H1 (cell line): ENCODE results near the gene CLDN9. TPM values are rescaled to one million over a fixed set of nuclear protein-coding genes. Genes with fewer than 3 reads are reported as not detected.

ENCODE experiments used
- CTCF ChIA-PET: fragments of 300-600 bp; sonication (Branson Sonifier 250); formaldehyde crosslinking; loops from one replicate; lab custom pipeline; 2021; ENCODE audit not compliant: partially characterized antibody; lab: Charles Lee
- POLR2A ChIA-PET: fragments of 300-600 bp; sonication (Branson Sonifier 250); formaldehyde crosslinking; loops from one replicate; lab custom pipeline; 2021; ENCODE audit warnings: inconsistent platforms; ENCODE audit not compliant: partially characterized antibody; lab: Charles Lee
- DNase-seq, 2 experiments: peaks; one replicate each; pipeline versions ENCODE4 v3.0.0 to v3.0.0-alpha.2; 2010 to 2022; ENCODE audit warnings: low spot score in 2 of 2, low read depth in 1 of 2, mixed read lengths in 1 of 2
- FAIRE-seq: peaks from 2 replicates; lab custom pipeline; 2011; peaks lifted over from hg19 to GRCh38; lab: Jason Lieb, UNC
- H2AFZ ChIP-seq: 2 replicates; pipeline ENCODE4 v1.8.1; 2012; ENCODE audit warnings: low read length, inconsistent platforms
- H2AK5ac ChIP-seq: 2 replicates; pipeline ENCODE4 v1.6.1; 2013; ENCODE audit warnings: low read depth, low read length
- H2BK120ac ChIP-seq: replicated peaks from 2 replicates; pipeline ENCODE3; 2013; ENCODE audit warnings: low read depth, low read length, inconsistent platforms
- H2BK12ac ChIP-seq: 2 replicates; pipeline ENCODE4 v1.6.1; 2013; ENCODE audit warnings: low read depth, low read length
- H2BK15ac ChIP-seq: 2 replicates; pipeline ENCODE4 v1.6.1; 2013; ENCODE audit warnings: low read length
- H2BK20ac ChIP-seq: 2 replicates; pipeline ENCODE4 v1.6.1; 2013; ENCODE audit warnings: low read length
- H2BK5ac ChIP-seq: 2 replicates; pipeline ENCODE4 v1.6.1; 2013; ENCODE audit warnings: low read depth, low read length
- H3K14ac ChIP-seq: 2 replicates; pipeline ENCODE4 v1.6.1; 2013; ENCODE audit warnings: inconsistent platforms; ENCODE audit not compliant: insufficient read length
- H3K18ac ChIP-seq: 2 replicates; pipeline ENCODE4 v1.6.1; 2013; ENCODE audit warnings: low read length; ENCODE audit errors: extremely low read depth
- H3K23ac ChIP-seq: 2 replicates; pipeline ENCODE4 v1.6.1; 2013; ENCODE audit warnings: inconsistent platforms; ENCODE audit not compliant: insufficient read length
- H3K23me2 ChIP-seq: 2 replicates; pipeline ENCODE4 v1.6.1; 2013; ENCODE audit warnings: low read depth, low read length
- H3K27ac ChIP-seq: 2 replicates; pipeline ENCODE4 v1.6.1; 2011; ENCODE audit warnings: low read depth, low read length, inconsistent platforms
- H3K27me3 ChIP-seq, 4 experiments: replicated peaks in 1 of 4; 1 replicate in 1 of 4; 2 replicates in 3 of 4; pipeline versions ENCODE4 v1.6.1 to v1.8.1; 2011 to 2013; ENCODE audit warnings: low read length in 3 of 4, mild to moderate bottlenecking in 3 of 4, inconsistent platforms in 2 of 4, mixed read lengths in 2 of 4, moderate library complexity in 1 of 4; ENCODE audit not compliant: control insufficient read depth in 3 of 4, insufficient read depth in 3 of 4; ENCODE audit errors: extremely low read depth in 1 of 4
- H3K36me3 ChIP-seq, 4 experiments: 2 replicates each; pipeline versions ENCODE4 v1.6.1 to v1.8.1; 2011 to 2013; ENCODE audit warnings: mild to moderate bottlenecking in 4 of 4, low read length in 3 of 4, moderate library complexity in 2 of 4, control low read depth in 1 of 4, inconsistent platforms in 1 of 4; ENCODE audit not compliant: insufficient read depth in 4 of 4, control insufficient read depth in 2 of 4
- H3K4ac ChIP-seq: replicated peaks from 2 replicates; pipeline ENCODE3; 2013; ENCODE audit warnings: low read length, low read depth, mixed read lengths, inconsistent platforms; ENCODE audit not compliant: insufficient read length
- H3K4me1 ChIP-seq, 4 experiments: replicated peaks in 1 of 4; 1 replicate in 1 of 4; 2 replicates in 3 of 4; pipeline versions ENCODE4 v1.6.1 to v1.8.1; 2011 to 2013; ENCODE audit warnings: low read length in 3 of 4, inconsistent platforms in 2 of 4, mixed read lengths in 1 of 4; ENCODE audit not compliant: insufficient read depth in 4 of 4, control insufficient read depth in 3 of 4
- H3K4me2 ChIP-seq, 2 experiments: 2 replicates each; pipeline versions ENCODE4 v1.6.1 to v1.8.1; 2011 to 2013; ENCODE audit warnings: low read depth in 2 of 2, low read length in 2 of 2, control low read depth in 1 of 2, inconsistent platforms in 1 of 2, mild to moderate bottlenecking in 1 of 2; ENCODE audit not compliant: insufficient read depth in 1 of 2
- H3K4me3 ChIP-seq, 4 experiments: fragments of 200-600, 300-600 bp in 1 of 4; sonication (generic), shearing (Covaris generic), sonication (Bioruptor Twin) in 1 of 4; 2 replicates each; pipeline versions ENCODE4 v1.5.1 to v1.8.1; 2011 to 2016; ENCODE audit warnings: low read length in 4 of 4, low read depth in 3 of 4, control low read depth in 2 of 4, inconsistent platforms in 2 of 4, mild to moderate bottlenecking in 2 of 4, mixed read lengths in 1 of 4, moderate library complexity in 1 of 4; ENCODE audit not compliant: insufficient read depth in 2 of 4; ENCODE audit errors: extremely low read depth in 1 of 4
- H3K56ac ChIP-seq: replicated peaks from 2 replicates; pipeline ENCODE3; 2013; ENCODE audit warnings: low read depth, mild to moderate bottlenecking, mixed read lengths, low read length, inconsistent platforms; ENCODE audit not compliant: insufficient read length
- H3K79me1 ChIP-seq: 2 replicates; pipeline ENCODE4 v1.6.1; 2013; ENCODE audit warnings: low read depth, low read length, control low read depth
- H3K79me2 ChIP-seq, 2 experiments: 2 replicates each; pipeline versions ENCODE4 v1.6.1 to v1.8.1; 2012 to 2013; ENCODE audit warnings: low read length in 2 of 2, mild to moderate bottlenecking in 2 of 2, inconsistent platforms in 1 of 2; ENCODE audit not compliant: insufficient read depth in 2 of 2, control insufficient read depth in 1 of 2
- H3K9ac ChIP-seq, 4 experiments: replicated peaks in 1 of 4; 1 replicate in 1 of 4; 2 replicates in 3 of 4; pipeline versions ENCODE4 v1.6.1 to v1.8.1; 2011 to 2013; ENCODE audit warnings: low read depth in 3 of 4, low read length in 3 of 4, control low read depth in 2 of 4, mild to moderate bottlenecking in 2 of 4, moderate library complexity in 2 of 4, inconsistent platforms in 1 of 4; ENCODE audit errors: extremely low read depth in 1 of 4
- H3K9me3 ChIP-seq, 2 experiments: 2 replicates each; pipeline versions ENCODE4 v1.6.1 to v1.8.1; 2012 to 2013; ENCODE audit warnings: mild to moderate bottlenecking in 2 of 2, moderate library complexity in 2 of 2, control low read depth in 1 of 2, inconsistent platforms in 1 of 2, low read depth in 1 of 2, low read length in 1 of 2, mixed read lengths in 1 of 2; ENCODE audit not compliant: insufficient read depth in 2 of 2
- H4K20me1 ChIP-seq, 2 experiments: replicated peaks in 1 of 2; 2 replicates each; pipeline versions ENCODE3 to v1.8.1; 2011 to 2013; ENCODE audit warnings: inconsistent platforms in 2 of 2, low read length in 2 of 2, mild to moderate bottlenecking in 1 of 2; ENCODE audit not compliant: insufficient read depth in 2 of 2, control insufficient read depth in 1 of 2
- H4K5ac ChIP-seq: 2 replicates; pipeline ENCODE4 v1.6.1; 2013; ENCODE audit warnings: low read length, low read depth, mixed read lengths, inconsistent platforms; ENCODE audit not compliant: insufficient read length
- H4K8ac ChIP-seq: 2 replicates; pipeline ENCODE4 v1.8.0; 2013; ENCODE audit warnings: mild to moderate bottlenecking, moderate library complexity, low read length, inconsistent platforms; ENCODE audit not compliant: insufficient read depth; ENCODE audit errors: extremely low read depth
- H4K91ac ChIP-seq: replicated peaks from 2 replicates; pipeline ENCODE3; 2013; ENCODE audit warnings: low read length, mixed read lengths, inconsistent platforms; ENCODE audit not compliant: insufficient read length
- BRCA1 ChIP-seq: IDR thresholded peaks from 2 replicates; pipeline ENCODE4 v1.6.1; 2012; ENCODE audit warnings: low read depth, low read length, improper control_type of control experiment
- CBX5 ChIP-seq: fragments of 300-800, 300-1000 bp; sonication (generic); IDR thresholded peaks from 2 replicates; pipeline ENCODE4 v1.7.1; 2016; ENCODE audit warnings: antibody characterized with exemption, low read length, low read depth
- EZH2 ChIP-seq: fragments of 200-600 bp; sonication (generic); IDR thresholded peaks from 2 replicates; pipeline ENCODE4 v1.7.1; 2012; ENCODE audit warnings: low read depth, mild to moderate bottlenecking, moderate library complexity, low read length, inconsistent platforms; ENCODE audit not compliant: severe bottlenecking
- KDM1A ChIP-seq: fragments of 200-600, 300-600 bp; sonication (generic); IDR thresholded peaks from 2 replicates; pipeline ENCODE4 v1.7.1; 2016; ENCODE audit warnings: mild to moderate bottlenecking, low read length, borderline replicate concordance
- RAD21 ChIP-seq, 2 experiments: IDR thresholded peaks in 1 of 2; conservative IDR thresholded peaks in 1 of 2; 2 replicates each; pipeline ENCODE4 v1.6.1; 2011; ENCODE audit warnings: low read depth in 2 of 2, low read length in 2 of 2, improper control_type of control experiment in 1 of 2, inconsistent platforms in 1 of 2, mild to moderate bottlenecking in 1 of 2, moderate library complexity in 1 of 2
- SIRT6 ChIP-seq: IDR thresholded peaks from one replicate; pipeline ENCODE4 v1.7.1; 2012; ENCODE audit warnings: low read length, inconsistent platforms
- TEAD4 ChIP-seq: IDR thresholded peaks from 2 replicates; pipeline ENCODE4 v1.6.1; 2012; ENCODE audit warnings: low read depth, low read length, inconsistent platforms, mixed read lengths
- WGBS, 2 experiments: shearing (Covaris generic) in 1 of 2; methylation state at CpG; one replicate each; pipeline versions ENCODE4 v1.1.6 to v1.1.7; 2013 to 2015; ENCODE audit warnings: low lambda C conversion rate in 2 of 2, mixed read lengths in 2 of 2, inconsistent platforms in 1 of 2, low coverage in 1 of 2, missing lambda C conversion rate in 1 of 2; ENCODE audit not compliant: insufficient replicate concordance in 2 of 2, insufficient coverage in 1 of 2, insufficient read length in 1 of 2; ENCODE audit errors: extremely low coverage in 1 of 2, missing lambda C conversion rate in 1 of 2; 5-methylcytosine and 5-hydroxymethylcytosine counted together
- polyA plus RNA-seq, 7 experiments: library from polyadenylated mRNA; depleted of rRNA in 3 of 7; stranded (reverse) in 5 of 7; unstranded in 2 of 7; fragments of >200 nt in 5 of 7; fragments of 200-250 nt in 2 of 7; gene quantifications; 1 replicate in 5 of 7; 2 replicates in 1 of 7; 4 replicates in 1 of 7; pipeline versions ENCODE4 v1.2.1 to v1.2.3, GENCODE V29; 2011 to 2013; ENCODE audit warnings: missing spikeins in 2 of 7, mixed read lengths in 2 of 7
- total RNA-seq: library from RNA; stranded (reverse); fragmentation: NEBNext Ultra II Directional; extraction: Animal tissue kit (Norgen Biotek cat#: 25700); gene quantifications from 2 replicates; pipeline ENCODE4 v1.2.1, GENCODE V29; 2021

CLDN9 gene
- total and polyA plus RNA-seq, 2 of the 8 experiments (the other 6 are each of a cell fraction or from before 2014, with no cell fraction given), result 0.60 to 0.89 TPM

DNA sequence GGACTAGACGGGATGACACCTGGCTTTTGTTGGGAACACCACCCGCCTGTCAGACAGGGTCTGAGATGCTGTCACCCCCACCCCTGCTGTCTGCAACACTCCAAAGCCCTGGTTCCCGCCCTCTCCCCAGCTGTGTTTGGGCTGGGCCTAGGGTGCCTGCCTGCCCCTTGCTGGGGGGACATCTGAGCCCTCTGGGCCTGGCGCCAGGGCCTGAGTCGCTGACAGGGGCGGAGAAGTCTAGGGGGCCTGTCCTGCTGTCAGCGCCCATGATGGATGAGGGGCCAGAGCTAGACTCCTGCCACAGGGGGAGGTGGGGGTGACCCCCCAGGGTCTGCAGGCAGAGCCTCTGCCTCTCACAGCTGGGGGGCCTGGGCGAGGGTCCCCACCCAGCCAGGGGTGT lies 24.9 kb upstream of the CLDN9 start:
- no peak overlapping the region for H2BK20ac ChIP-seq
- DNase-seq (no peak), FAIRE-seq (no peak)
- H2BK15ac ChIP-seq, result no peak overlapping the region
- H3K79me2 ChIP-seq, result no peaks in the 10 kb centered on the region
- H3K14ac ChIP-seq, result no peak overlapping the region
- no peak overlapping the region for H3K4me2 ChIP-seq
- no peak overlapping the region for H2BK120ac ChIP-seq
- no peak overlapping the region for H4K91ac ChIP-seq
- no peak overlapping the region for H3K56ac ChIP-seq
- no peak overlapping the region for H3K4ac ChIP-seq
- no peak overlapping the region for H2BK12ac ChIP-seq
- no peak overlapping the region for H2AFZ ChIP-seq
- no peak overlapping the region for H3K4me3 ChIP-seq
- H3K9me3 ChIP-seq, result no peaks in the 10 kb centered on the region
- TF ChIP-seq RAD21 (IDR thresholded peaks at IDR 0.05 in 1 of 2, conservative IDR thresholded peaks at IDR 0.05 in 1 of 2; ENCODE audit: low read depth in 2 of 2, low read length in 2 of 2) (no peak), EZH2 (no peak), KDM1A (no peak), BRCA1 (no peak), CBX5 (no peak), SIRT6 (no peak), TEAD4 (no peak)
- no peaks in the 10 kb centered on the region for H4K20me1 ChIP-seq
- H3K36me3 ChIP-seq, result no peaks in the 10 kb centered on the region
- WGBS, 2 experiments, result 86% methylated on average over 8 of the region's 8 CpGs; no CpG with 5 or more reads in 1 of the 2 experiments
- H3K9ac ChIP-seq, result no peak overlapping the region
- H3K23me2 ChIP-seq, result no peaks in the 10 kb centered on the region; the same call in 1 of the 2 replicates
- H3K79me1 ChIP-seq, result no peaks in the 10 kb centered on the region
- no peak overlapping the region for H2BK5ac ChIP-seq
- no peak overlapping the region for H3K27ac ChIP-seq
- H3K4me1 ChIP-seq, result peaks cover 3 to 28% (median 23%) of the 10 kb centered on the region in 4 experiments
- H4K5ac ChIP-seq, result no peak overlapping the region
- ChIA-PET POLR2A (interaction anchor here (0.6 to 15.2 kb wide), 13 partner anchors 9 to 147 kb away, joined by 3 to 200 read pairs (median 3); partner anchors contain the start of genes CLDN6, HCFC1R1, PAQR4 and THOC6), CTCF (interaction anchor here (0.8 to 5.2 kb wide), 7 partner anchors 9 to 40 kb away, joined by 3 to 24 read pairs (median 4); partner anchors contain the start of genes CLDN6 and CLDN9)
- no peak overlapping the region for H3K18ac ChIP-seq
- no peak overlapping the region for H4K8ac ChIP-seq
- no peak overlapping the region for H2AK5ac ChIP-seq
- no peak overlapping the region for H3K23ac ChIP-seq
- H3K27me3 ChIP-seq, result no peaks in the 10 kb centered on the region; a peak in 1 of 7 replicates
